Thyroid gland (tissue), 4 donors: ENCODE results near the gene KIF13A.

ENCODE experiments used
- POLR2A ChIP-seq, 2 donors: fragments of 450-650 bp; IDR thresholded peaks; one replicate each; pipeline ENCODE4 v1.6.1; 2017; ENCODE audit warnings: antibody characterized with exemption in 2 of 2, mild to moderate bottlenecking in 2 of 2, moderate library complexity in 1 of 2
- TF ChIP-seq, protein P1 (sequence below), 6 experiments: fragments of 200-600 bp in 3 of 6; fragments of 450-650 bp in 3 of 6; sonication (generic) in 3 of 6; IDR thresholded peaks; one replicate each; pipeline ENCODE4 v1.5.1; 2016 to 2019; ENCODE audit warnings: antibody characterized with exemption in 6 of 6, mild to moderate bottlenecking in 2 of 6, inconsistent platforms in 1 of 6, moderate library complexity in 1 of 6

DNA sequence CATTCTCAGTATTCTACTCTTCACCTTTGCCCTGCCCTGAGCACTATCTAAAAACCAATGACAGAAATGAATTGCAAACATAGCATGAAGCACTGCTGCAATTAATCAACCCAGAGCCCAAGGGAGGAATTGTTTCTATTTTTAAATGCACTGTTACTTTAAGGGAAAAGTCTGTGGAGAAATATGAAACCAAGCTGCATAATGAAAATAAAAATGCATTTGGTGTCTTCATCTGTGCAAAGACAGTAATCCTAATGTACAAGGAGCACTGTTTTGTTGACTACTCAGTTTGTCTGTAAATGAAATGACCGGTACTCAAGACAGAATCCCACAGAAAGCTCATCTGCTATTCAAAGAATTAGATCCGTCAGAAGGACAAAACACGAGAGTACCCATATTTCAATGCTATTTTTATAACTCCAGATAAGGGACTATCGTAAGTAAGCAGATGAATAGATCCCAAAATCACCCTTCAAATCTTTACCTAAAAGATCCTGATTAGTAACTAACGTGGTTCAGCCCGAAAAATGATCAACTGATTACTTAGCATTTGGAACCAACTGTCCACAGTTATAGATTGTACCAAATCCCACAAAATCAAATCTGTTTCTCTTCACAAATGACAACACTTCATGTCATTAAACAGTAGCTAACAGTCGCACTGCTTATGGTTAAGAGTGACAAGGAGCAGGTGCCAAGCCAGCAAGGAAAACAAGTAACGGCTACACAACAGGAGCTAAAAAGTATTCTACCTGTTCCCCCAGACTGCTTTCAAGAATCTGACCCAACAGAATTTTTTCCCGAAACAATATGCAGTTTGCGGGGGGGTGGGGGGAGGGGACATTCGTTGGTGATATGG lies 2.4 kb downstream of the KIF13A start:
- TF ChIP-seq, protein P1, sequence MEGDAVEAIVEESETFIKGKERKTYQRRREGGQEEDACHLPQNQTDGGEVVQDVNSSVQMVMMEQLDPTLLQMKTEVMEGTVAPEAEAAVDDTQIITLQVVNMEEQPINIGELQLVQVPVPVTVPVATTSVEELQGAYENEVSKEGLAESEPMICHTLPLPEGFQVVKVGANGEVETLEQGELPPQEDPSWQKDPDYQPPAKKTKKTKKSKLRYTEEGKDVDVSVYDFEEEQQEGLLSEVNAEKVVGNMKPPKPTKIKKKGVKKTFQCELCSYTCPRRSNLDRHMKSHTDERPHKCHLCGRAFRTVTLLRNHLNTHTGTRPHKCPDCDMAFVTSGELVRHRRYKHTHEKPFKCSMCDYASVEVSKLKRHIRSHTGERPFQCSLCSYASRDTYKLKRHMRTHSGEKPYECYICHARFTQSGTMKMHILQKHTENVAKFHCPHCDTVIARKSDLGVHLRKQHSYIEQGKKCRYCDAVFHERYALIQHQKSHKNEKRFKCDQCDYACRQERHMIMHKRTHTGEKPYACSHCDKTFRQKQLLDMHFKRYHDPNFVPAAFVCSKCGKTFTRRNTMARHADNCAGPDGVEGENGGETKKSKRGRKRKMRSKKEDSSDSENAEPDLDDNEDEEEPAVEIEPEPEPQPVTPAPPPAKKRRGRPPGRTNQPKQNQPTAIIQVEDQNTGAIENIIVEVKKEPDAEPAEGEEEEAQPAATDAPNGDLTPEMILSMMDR (IDR thresholded peaks at IDR 0.05), result no peak
- no peak for TF ChIP-seq POLR2A (IDR thresholded peaks at IDR 0.05)
